Lung microvascular endothelial cell (primary cell): ENCODE results near the gene PRR36. TPM values are rescaled to one million over a fixed set of nuclear protein-coding genes. Genes with fewer than 3 reads are reported as not detected.

ENCODE experiments used
- DNase-seq, 2 donors: peaks; one replicate each; pipeline versions ENCODE4 v3.0.0 to v3.0.0-alpha.2; 2010; ENCODE audit warnings: low read depth in 2 of 2
- total RNA-seq: library from RNA; depleted of rRNA; stranded (reverse); fragments of >200 nt; gene quantifications from 2 replicates; pipeline ENCODE4 v1.2.1, GENCODE V29; 2014

Gene PRR36
- total RNA-seq, 1 donor from 2014 or later = not detected

GRCh38 chr19:7820588-7820987 lies 53.6 kb downstream of the PRR36 start:
- no peak for DNase-seq

- DNase-seq = no peak
Observed at GRCh38 chr19:7819337-7819736, 54.9 kb downstream of the PRR36 start.

- DNase-seq = no peak
Observed at GRCh38 chr19:7818806-7819205, 55.4 kb downstream of the PRR36 start.

Other genes starting within 250 kb of the PRR36 start
- 15.7 and 17.3 TPM in 2 replicates for gene XAB2, start 244.8 kb downstream of the PRR36 start, total RNA-seq
- 37.0 and 40.1 TPM in 2 replicates for gene PET100, start 244.6 kb downstream of the PRR36 start, total RNA-seq
- gene PCP2, start 240.7 kb downstream of the PRR36 start, total RNA-seq = not detected in 2 replicates
- 23.3 and 29.8 TPM in 2 replicates for gene STXBP2, start 237.3 kb downstream of the PRR36 start, total RNA-seq
- gene RETN, start 205.3 kb downstream of the PRR36 start, total RNA-seq = not detected in 2 replicates
- gene MCEMP1, start 197.3 kb downstream of the PRR36 start, total RNA-seq = not detected in 2 replicates
- 63.4 and 82.5 TPM in 2 replicates for gene TRAPPC5, start 193.6 kb downstream of the PRR36 start, total RNA-seq
- gene FCER2, start 172.3 kb downstream of the PRR36 start, total RNA-seq = not detected in 2 replicates
- not detected in 2 replicates for gene CLEC4G, start 142.3 kb downstream of the PRR36 start, total RNA-seq
- gene CD209, start 126.9 kb downstream of the PRR36 start, total RNA-seq = not detected in 2 replicates
- 8.5 and 15.3 TPM in 2 replicates for gene CLEC4M, start 111.1 kb downstream of the PRR36 start, total RNA-seq
- 7.0 and 7.9 TPM in 2 replicates for gene EVI5L, start 44.2 kb downstream of the PRR36 start, total RNA-seq
- under 0.01 and 0.65 TPM in 2 replicates for gene LRRC8E, start 14.1 kb upstream of the PRR36 start, total RNA-seq
- 6.8 and 9.9 TPM in 2 replicates for gene MAP2K7, start 29.5 kb upstream of the PRR36 start, total RNA-seq
- under 0.01 TPM in 1 of 2 replicates, not detected in the other for gene TGFBR3L, start 40.4 kb upstream of the PRR36 start, total RNA-seq
- 4.4 and 4.8 TPM in 2 replicates for gene SNAPC2, start 45.9 kb upstream of the PRR36 start, total RNA-seq
- gene CTXN1, start 51.7 kb upstream of the PRR36 start, total RNA-seq = 1.4 and 2.0 TPM in 2 replicates
- gene TIMM44, start 69.3 kb upstream of the PRR36 start, total RNA-seq = 22.9 and 28.2 TPM in 2 replicates
- gene ELAVL1, start 131.3 kb upstream of the PRR36 start, total RNA-seq = 14.4 and 17.5 TPM in 2 replicates
- not detected in 2 replicates for gene CCL25, start 178.4 kb upstream of the PRR36 start, total RNA-seq